Tibial artery (tissue), 4 donors: ENCODE results near the gene HPS1.

ENCODE experiments used
- DNase-seq, 2 donors: peaks; one replicate each; pipeline ENCODE4 v3.0.0-alpha.2; 2019
- H3K27ac ChIP-seq, 2 donors: fragments of 200-600 bp; sonication (generic) in 1 of 2; 1 replicate in 1 of 2; 2 replicates in 1 of 2; pipeline ENCODE4 v1.5.1; 2018 to 2019; ENCODE audit warnings: mild to moderate bottlenecking in 1 of 2
- H3K27me3 ChIP-seq, 2 donors: fragments of 200-600 bp; sonication (generic) in 1 of 2; one replicate each; pipeline versions ENCODE4 v1.5.1 to v1.6.0; 2016 to 2019
- H3K36me3 ChIP-seq, 3 donors: fragments of 200-600 bp; sonication (generic) in 2 of 3; one replicate each; pipeline ENCODE4 v1.5.1; 2016 to 2019; ENCODE audit warnings: mild to moderate bottlenecking in 2 of 3
- H3K4me1 ChIP-seq, 4 donors: fragments of 200-600 bp; sonication (generic) in 2 of 4; 1 replicate in 3 of 4; 2 replicates in 1 of 4; pipeline ENCODE4 v1.5.1; 2016 to 2019
- H3K4me3 ChIP-seq, 2 donors: fragments of 200-600 bp; sonication (generic) in 1 of 2; 1 replicate in 1 of 2; 2 replicates in 1 of 2; pipeline ENCODE4 v1.5.1; 2018 to 2019; ENCODE audit warnings: mild to moderate bottlenecking in 2 of 2
- H3K9me3 ChIP-seq, 3 donors: fragments of 200-600 bp; sonication (generic) in 1 of 3; one replicate each; pipeline ENCODE4 v1.5.1; 2016 to 2019
- CTCF ChIP-seq, 2 experiments: fragments of 200-600 bp in 1 of 2; fragments of 450-650 bp in 1 of 2; IDR thresholded peaks; one replicate each; pipeline ENCODE4 v1.5.1; 2017 to 2019; ENCODE audit warnings: antibody characterized with exemption in 2 of 2, mild to moderate bottlenecking in 1 of 2, moderate library complexity in 1 of 2
- intact Hi-C: fragments of 100-400 bp; cut with DNase I; formaldehyde crosslinking; loops from one replicate; pipeline ENCODE4 v1.15.0; 2023; ENCODE audit warnings: low total_unique reads

Gene HPS1

GRCh38 chr10:98377001-98377400, 69.7 kb downstream of the HPS1 start:
- H3K4me3 ChIP-seq = no peak overlapping the region
- H3K4me1 ChIP-seq = peaks cover 0 to 9% (median 4%) of the 10 kb centered on the region in 4 donors
- no peak overlapping the region for H3K27ac ChIP-seq
- H3K9me3 ChIP-seq = no peaks in the 10 kb centered on the region
- TF ChIP-seq CTCF (IDR thresholded peaks at IDR 0.05) = no peak
- H3K36me3 ChIP-seq = peaks cover 0 to 32% (median 0%) of the 10 kb centered on the region in 3 donors
- no peak for DNase-seq
- intact Hi-C loops = no loop called here
- H3K27me3 ChIP-seq = no peaks in the 10 kb centered on the region

DNA sequence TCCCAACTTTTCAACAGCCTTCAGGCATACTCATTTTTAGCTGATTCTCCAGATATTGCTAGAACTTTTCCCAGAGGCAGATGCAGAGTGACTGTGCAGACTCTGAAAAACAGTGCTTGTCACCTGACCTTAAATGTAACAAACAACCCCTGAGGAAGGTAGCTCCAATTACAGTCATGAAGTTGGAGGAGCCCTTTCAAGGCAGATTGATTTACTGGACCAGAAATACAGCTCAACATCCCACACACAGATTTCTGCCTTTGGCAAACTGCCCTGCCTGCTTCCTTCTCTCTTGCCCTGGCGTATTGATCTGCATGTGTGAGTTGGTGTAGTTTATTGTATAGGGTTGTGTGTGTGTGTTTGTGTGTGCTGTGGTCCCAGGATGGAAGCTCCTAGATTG, 70.2 kb downstream of the HPS1 start:
- no peak overlapping the region for H3K4me3 ChIP-seq
- no peak overlapping the region for H3K27ac ChIP-seq
- no peaks in the 10 kb centered on the region for H3K9me3 ChIP-seq
- H3K4me1 ChIP-seq = peaks cover 0 to 9% (median 4%) of the 10 kb centered on the region in 4 donors
- no peak for TF ChIP-seq CTCF (IDR thresholded peaks at IDR 0.05)
- intact Hi-C loops = no loop called here
- no peak for DNase-seq
- H3K27me3 ChIP-seq = no peaks in the 10 kb centered on the region
- H3K36me3 ChIP-seq = peaks cover 0 to 27% (median 0%) of the 10 kb centered on the region in 3 donors

GRCh38 chr10:98374217-98374985, 72.3 kb downstream of the HPS1 start:
- Histone ChIP-seq H3K27ac (no peak overlapping the region), H3K27me3 (no peaks in the 10 kb centered on the region), H3K4me3 (no peak overlapping the region), H3K9me3 (no peaks in the 10 kb centered on the region), H3K4me1 (peaks cover 0 to 9% (median 4%) of the 10 kb centered on the region in 4 donors), H3K36me3 (peaks cover 0 to 12% (median 0%) of the 10 kb centered on the region in 3 donors)
- no peak for TF ChIP-seq CTCF (IDR thresholded peaks at IDR 0.05)
- DNase-seq = no peak
- intact Hi-C loops = no loop called here

DNA sequence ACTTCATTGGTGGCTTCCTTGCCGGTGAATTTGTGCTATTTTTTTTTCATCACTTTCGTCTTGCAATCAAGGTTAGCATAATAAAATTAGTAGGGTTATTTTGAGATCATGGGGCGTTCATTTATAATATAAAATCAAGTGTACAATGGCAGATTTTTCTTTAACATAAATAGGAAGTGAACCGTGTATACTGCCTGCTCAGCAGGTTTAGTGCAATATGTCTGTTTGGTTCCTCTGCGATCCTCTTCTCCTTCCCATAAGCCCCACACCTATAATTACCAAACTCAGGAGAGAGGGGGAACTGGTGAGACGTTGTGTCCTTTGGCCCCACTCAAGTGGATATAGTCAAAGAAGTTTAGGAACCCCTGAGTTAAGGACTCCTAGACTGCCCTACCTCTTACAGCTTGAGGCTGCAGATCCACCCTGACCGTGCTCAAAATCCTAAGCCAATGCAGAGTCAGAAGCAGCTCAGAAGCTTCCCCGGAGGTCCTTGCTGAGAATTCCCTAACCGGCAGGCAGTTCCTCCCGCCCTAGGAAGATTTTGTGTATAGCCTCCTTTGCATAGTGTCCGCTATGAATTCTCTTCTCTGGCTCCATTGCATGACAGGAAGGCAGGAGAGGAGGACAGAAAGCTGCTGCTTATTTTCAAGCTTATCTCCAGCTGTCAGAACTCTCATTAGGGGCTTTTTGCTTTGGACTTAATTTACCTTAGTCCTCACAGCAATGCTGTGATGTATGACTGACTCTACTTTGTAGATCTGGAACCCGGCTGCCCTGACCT, 73.3 kb downstream of the HPS1 start:
- Histone ChIP-seq H3K4me1 (peaks cover 0 to 9% (median 4%) of the 10 kb centered on the region in 4 donors), H3K36me3 (peaks cover 0 to 12% (median 0%) of the 10 kb centered on the region in 3 donors), H3K27ac (no peak overlapping the region), H3K27me3 (no peaks in the 10 kb centered on the region), H3K4me3 (no peak overlapping the region), H3K9me3 (no peaks in the 10 kb centered on the region)
- no peak for DNase-seq
- intact Hi-C loops = no loop called here
- TF ChIP-seq CTCF (IDR thresholded peaks at IDR 0.05) = no peak

- Histone ChIP-seq H3K27ac (no peak overlapping the region), H3K36me3 (no peaks in the 10 kb centered on the region), H3K27me3 (no peaks in the 10 kb centered on the region), H3K4me1 (peaks cover 0 to 9% (median 3%) of the 10 kb centered on the region in 4 donors), H3K4me3 (no peak overlapping the region), H3K9me3 (no peaks in the 10 kb centered on the region)
- no peak for TF ChIP-seq CTCF (IDR thresholded peaks at IDR 0.05)
- intact Hi-C loops = no loop called here
- DNase-seq = no peak
Measured at GRCh38 chr10:98370831-98371820, 75.6 kb downstream of the HPS1 start.
